Measurements from ENCODE around the gene ZNF43. TPM values are rescaled to one million over a fixed set of nuclear protein-coding genes. Genes with fewer than 3 reads are reported as not detected.

The ZNF43 gene
- total RNA-seq, 1 donor from 2014 or later, result 108 TPM

GRCh38 chr19:21848706-21849105 lies 12.7 kb upstream of the ZNF43 start:
- peaks cover 78% of the 10 kb centered on the region for H3K79me2 ChIP-seq (ENCODE audit: low read depth)
- no peak overlapping the region for H3K27ac Mint-ChIP-seq
- H3K4me3 Mint-ChIP-seq, result peak overlapping the region; percentile 35
- peak overlapping the region; percentile 99 for H3K4me2 ChIP-seq
- peaks cover 9% of the 10 kb centered on the region for H3K36me3 ChIP-seq
- H3K27me3 Mint-ChIP-seq (ENCODE audit: insufficient read depth, low read depth), result peaks cover 11% of the 10 kb centered on the region
- no peak overlapping the region for H3K27ac ChIP-seq
- H3K4me3 ChIP-seq, result no peak overlapping the region
- peaks cover 4% of the 10 kb centered on the region for H3K9me3 ChIP-seq (ENCODE audit: low read depth)
- no peak for DNase-seq (ENCODE audit: low spot score)
- H2AFZ ChIP-seq (replicated peaks), result no peak overlapping the region
- H3K36me3 Mint-ChIP-seq, result peaks cover 72% of the 10 kb centered on the region
- H3K4me1 ChIP-seq, result peaks cover 19% of the 10 kb centered on the region
- peaks cover 78% of the 10 kb centered on the region for H3K9me3 Mint-ChIP-seq
- H3F3A ChIP-seq (ENCODE audit: low read depth), result peaks cover 5% of the 10 kb centered on the region
- peaks cover 10% of the 10 kb centered on the region for H3K4me1 Mint-ChIP-seq
- no peak for TF ChIP-seq EZH2 (IDR thresholded peaks at IDR 0.05)
- TF ChIP-seq CTCF (IDR thresholded peaks at IDR 0.05), result no peak
- TF ChIP-seq EZH2phosphoT487 (IDR thresholded peaks at IDR 0.05), result no peak
- no peaks in the 10 kb centered on the region for H3K27me3 ChIP-seq
- peaks cover 53% of the 10 kb centered on the region for H4K20me1 ChIP-seq (ENCODE audit: low read depth)
- no peak overlapping the region for H3K9ac ChIP-seq

DNA sequence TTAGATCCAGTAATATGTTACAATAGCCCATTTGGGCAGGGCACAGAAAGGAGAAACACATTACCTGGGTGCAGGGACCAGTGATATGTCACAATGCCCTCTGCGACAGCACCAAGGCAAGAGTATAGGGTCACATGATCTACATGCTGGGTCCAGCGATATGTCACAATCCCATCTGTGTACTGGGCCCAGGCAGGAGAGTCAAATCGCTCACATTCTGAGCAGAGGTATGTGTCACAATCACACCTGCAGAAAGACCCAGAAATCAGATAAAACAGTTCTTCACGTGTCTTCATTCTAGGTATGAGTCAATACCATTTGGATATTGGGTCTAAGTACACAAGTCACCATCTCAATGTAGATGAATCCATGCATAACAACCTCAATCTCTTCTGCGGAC lies 7.1 kb upstream of the ZNF43 start:
- H3K27me3 ChIP-seq, result no peaks in the 10 kb centered on the region
- Mint-ChIP-seq H3K9me3 (peaks cover 46% of the 10 kb centered on the region), H3K4me1 (no peaks in the 10 kb centered on the region), H3K36me3 (peaks cover 86% of the 10 kb centered on the region), H3K4me3 (no peak overlapping the region), H3K27me3 (ENCODE audit: insufficient read depth, low read depth) (peaks cover 9% of the 10 kb centered on the region), H3K27ac (no peak overlapping the region)
- H3F3A ChIP-seq (ENCODE audit: low read depth), result peaks cover 26% of the 10 kb centered on the region
- H3K4me1 ChIP-seq, result no peaks in the 10 kb centered on the region
- H2AFZ ChIP-seq (replicated peaks), result no peak overlapping the region
- TF ChIP-seq EZH2 (IDR thresholded peaks at IDR 0.05), result no peak
- TF ChIP-seq EZH2phosphoT487 (IDR thresholded peaks at IDR 0.05), result no peak
- H3K4me3 ChIP-seq, result no peak overlapping the region
- H3K79me2 ChIP-seq (ENCODE audit: low read depth), result peaks cover 64% of the 10 kb centered on the region
- peaks cover 4% of the 10 kb centered on the region for H3K36me3 ChIP-seq
- DNase-seq (ENCODE audit: low spot score), result no peak
- H3K4me2 ChIP-seq, result no peak overlapping the region
- no peaks in the 10 kb centered on the region for H3K9me3 ChIP-seq (ENCODE audit: low read depth)
- no peak overlapping the region for H3K27ac ChIP-seq
- H4K20me1 ChIP-seq (ENCODE audit: low read depth), result peaks cover 33% of the 10 kb centered on the region
- no peak overlapping the region for H3K9ac ChIP-seq

DNA sequence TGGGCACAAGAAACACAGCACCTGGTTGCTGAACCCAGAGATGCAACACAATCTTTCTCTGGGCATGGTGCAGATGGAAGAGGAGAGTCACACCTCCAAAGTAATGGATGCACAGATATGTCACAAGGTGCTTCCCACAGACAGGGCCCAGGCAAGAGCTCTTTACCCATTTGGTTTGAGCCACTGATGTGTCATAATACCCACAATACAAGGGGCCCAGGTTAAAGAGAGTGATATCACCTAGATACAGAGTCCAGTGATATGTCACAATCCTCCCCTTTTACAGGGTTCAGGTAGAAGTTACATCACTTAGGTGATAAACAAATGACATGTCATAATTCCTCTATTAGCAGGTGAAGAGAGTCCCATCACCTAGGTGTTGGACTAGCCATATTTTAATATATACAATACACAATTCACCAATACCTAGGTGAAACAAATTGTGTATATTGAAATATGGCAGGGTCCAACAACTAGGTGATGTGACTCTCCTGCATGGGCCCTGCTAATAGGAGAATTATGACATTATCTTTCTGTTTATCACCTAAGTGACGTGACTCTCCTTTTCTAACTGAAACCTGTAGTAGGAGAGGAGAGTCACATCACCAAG lies 5.6 kb upstream of the ZNF43 start:
- Histone ChIP-seq H2AFZ (replicated peaks) (no peak overlapping the region), H3K4me3 (no peak overlapping the region), H3K27me3 (no peaks in the 10 kb centered on the region), H3K27ac (no peak overlapping the region), H3K4me1 (peaks cover 1% of the 10 kb centered on the region), H4K20me1 (ENCODE audit: low read depth) (peaks cover 19% of the 10 kb centered on the region), H3K9ac (no peak overlapping the region), H3K79me2 (ENCODE audit: low read depth) (peaks cover 49% of the 10 kb centered on the region), H3K4me2 (no peak overlapping the region), H3K36me3 (peaks cover 4% of the 10 kb centered on the region), H3F3A (ENCODE audit: low read depth) (peaks cover 39% of the 10 kb centered on the region), H3K9me3 (ENCODE audit: low read depth) (no peaks in the 10 kb centered on the region)
- peaks cover 32% of the 10 kb centered on the region for H3K9me3 Mint-ChIP-seq
- no peak overlapping the region for H3K27ac Mint-ChIP-seq
- H3K4me1 Mint-ChIP-seq, result peaks cover 5% of the 10 kb centered on the region
- DNase-seq (ENCODE audit: low spot score), result no peak
- peaks cover 78% of the 10 kb centered on the region for H3K36me3 Mint-ChIP-seq
- H3K27me3 Mint-ChIP-seq (ENCODE audit: insufficient read depth, low read depth), result peaks cover 9% of the 10 kb centered on the region
- no peak for TF ChIP-seq EZH2 (IDR thresholded peaks at IDR 0.05)
- no peak for TF ChIP-seq EZH2phosphoT487 (IDR thresholded peaks at IDR 0.05)
- TF ChIP-seq CTCF (IDR thresholded peaks at IDR 0.05), result no peak
- H3K4me3 Mint-ChIP-seq, result no peak overlapping the region

GRCh38 chr19:21841081-21841480 lies 5.1 kb upstream of the ZNF43 start:
- no peak for TF ChIP-seq EZH2 (IDR thresholded peaks at IDR 0.05)
- TF ChIP-seq CTCF (IDR thresholded peaks at IDR 0.05), result no peak
- TF ChIP-seq EZH2phosphoT487 (IDR thresholded peaks at IDR 0.05), result no peak
- Histone ChIP-seq H2AFZ (replicated peaks) (no peak overlapping the region), H3K27ac (no peak overlapping the region), H4K20me1 (ENCODE audit: low read depth) (peaks cover 14% of the 10 kb centered on the region), H3K4me2 (no peak overlapping the region), H3K27me3 (no peaks in the 10 kb centered on the region), H3K4me1 (peaks cover 5% of the 10 kb centered on the region), H3K9me3 (ENCODE audit: low read depth) (no peaks in the 10 kb centered on the region), H3F3A (ENCODE audit: low read depth) (peaks cover 44% of the 10 kb centered on the region), H3K36me3 (peaks cover 4% of the 10 kb centered on the region), H3K79me2 (ENCODE audit: low read depth) (peaks cover 44% of the 10 kb centered on the region), H3K9ac (no peak overlapping the region), H3K4me3 (no peak overlapping the region)
- Mint-ChIP-seq H3K36me3 (peaks cover 74% of the 10 kb centered on the region), H3K27me3 (ENCODE audit: insufficient read depth, low read depth) (peaks cover 10% of the 10 kb centered on the region), H3K4me3 (no peak overlapping the region), H3K9me3 (peaks cover 28% of the 10 kb centered on the region), H3K27ac (no peak overlapping the region), H3K4me1 (peaks cover 10% of the 10 kb centered on the region)
- DNase-seq (ENCODE audit: low spot score), result no peak

Data from neural progenitor cell (in vitro differentiated cells).